WERI-Rb-1 (cell line): ENCODE results near the gene NUP93.

Experiments
- DNase-seq: peaks from one replicate; pipeline ENCODE4 v3.0.0-alpha.2; 2020
- H3K27ac ChIP-seq: fragments of 250-450 bp; sonication (Bioruptor Pico); 2 replicates; pipeline ENCODE4 v1.5.1; 2020; ENCODE audit warnings: mild to moderate bottlenecking, moderate library complexity
- H3K27me3 ChIP-seq: fragments of 250-450 bp; sonication (Bioruptor Pico); 2 replicates; pipeline ENCODE4 v1.5.1; 2021; ENCODE audit warnings: mild to moderate bottlenecking, low read depth, moderate library complexity; ENCODE audit not compliant: insufficient read depth, severe bottlenecking
- H3K36me3 ChIP-seq: fragments of 250-450 bp; sonication (Bioruptor Pico); 2 replicates; pipeline ENCODE4 v1.5.1; 2020; ENCODE audit warnings: mild to moderate bottlenecking, moderate library complexity
- H3K4me3 ChIP-seq: 2 replicates; pipeline ENCODE4 v1.5.1; 2011; ENCODE audit warnings: low read depth, mild to moderate bottlenecking, control low read depth, low read length
- H3K9me3 ChIP-seq: fragments of 250-450 bp; sonication (Bioruptor Pico); 2 replicates; pipeline ENCODE4 v1.5.1; 2021; ENCODE audit warnings: mild to moderate bottlenecking, moderate library complexity; ENCODE audit not compliant: severe bottlenecking
- TF ChIP-seq, protein P1 (sequence below): IDR thresholded peaks from 2 replicates; pipeline ENCODE4 v1.5.1; 2011; ENCODE audit warnings: low read depth, mild to moderate bottlenecking, control low read depth, inconsistent platforms, low read length

Gene NUP93

DNA sequence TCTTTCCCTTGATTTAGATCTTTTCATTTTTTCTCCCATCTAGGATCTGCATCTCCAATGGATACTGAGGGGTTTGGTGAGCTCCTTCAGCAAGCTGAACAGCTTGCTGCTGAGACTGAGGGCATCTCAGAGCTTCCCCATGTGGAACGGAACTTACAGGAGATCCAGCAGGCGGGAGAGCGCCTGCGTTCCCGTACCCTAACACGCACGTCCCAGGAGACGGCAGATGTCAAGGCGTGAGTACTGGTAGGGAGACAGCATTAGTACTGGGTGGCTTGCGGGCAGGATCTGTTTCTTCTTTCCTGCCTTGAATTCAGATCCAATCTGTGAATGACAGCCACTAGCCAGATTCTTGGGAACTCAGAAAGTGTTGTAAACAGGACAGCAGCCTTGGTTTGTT is 18.3 kb downstream of the NUP93 start:
- DNase-seq = no peak
- TF ChIP-seq, protein P1, sequence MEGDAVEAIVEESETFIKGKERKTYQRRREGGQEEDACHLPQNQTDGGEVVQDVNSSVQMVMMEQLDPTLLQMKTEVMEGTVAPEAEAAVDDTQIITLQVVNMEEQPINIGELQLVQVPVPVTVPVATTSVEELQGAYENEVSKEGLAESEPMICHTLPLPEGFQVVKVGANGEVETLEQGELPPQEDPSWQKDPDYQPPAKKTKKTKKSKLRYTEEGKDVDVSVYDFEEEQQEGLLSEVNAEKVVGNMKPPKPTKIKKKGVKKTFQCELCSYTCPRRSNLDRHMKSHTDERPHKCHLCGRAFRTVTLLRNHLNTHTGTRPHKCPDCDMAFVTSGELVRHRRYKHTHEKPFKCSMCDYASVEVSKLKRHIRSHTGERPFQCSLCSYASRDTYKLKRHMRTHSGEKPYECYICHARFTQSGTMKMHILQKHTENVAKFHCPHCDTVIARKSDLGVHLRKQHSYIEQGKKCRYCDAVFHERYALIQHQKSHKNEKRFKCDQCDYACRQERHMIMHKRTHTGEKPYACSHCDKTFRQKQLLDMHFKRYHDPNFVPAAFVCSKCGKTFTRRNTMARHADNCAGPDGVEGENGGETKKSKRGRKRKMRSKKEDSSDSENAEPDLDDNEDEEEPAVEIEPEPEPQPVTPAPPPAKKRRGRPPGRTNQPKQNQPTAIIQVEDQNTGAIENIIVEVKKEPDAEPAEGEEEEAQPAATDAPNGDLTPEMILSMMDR = no peak
- peaks cover 16% of the 10 kb centered on the region for H3K36me3 ChIP-seq

DNA sequence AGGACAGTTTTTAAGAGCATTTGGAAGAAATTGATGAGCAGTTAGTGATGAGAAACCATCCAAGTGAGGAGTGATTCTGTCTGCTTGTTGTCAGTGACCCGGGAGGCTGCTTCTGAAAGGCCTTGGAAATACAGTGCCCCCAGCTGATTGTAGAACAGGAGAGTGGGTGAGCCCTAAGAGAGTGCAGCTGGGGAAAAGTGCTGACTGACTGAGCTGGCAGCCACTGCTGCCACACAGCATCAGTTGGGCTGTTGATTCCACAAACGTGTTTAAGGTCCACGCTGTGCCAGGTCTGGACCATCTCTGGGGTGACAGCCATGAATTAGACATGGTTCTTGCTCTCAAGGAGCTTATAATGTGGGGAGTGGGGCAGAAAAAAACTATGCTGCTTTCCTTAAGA is 18.9 kb downstream of the NUP93 start:
- H3K36me3 ChIP-seq = peaks cover 16% of the 10 kb centered on the region
- H3K9me3 ChIP-seq = no peaks in the 10 kb centered on the region
- no peaks in the 10 kb centered on the region for H3K27me3 ChIP-seq
- DNase-seq = no peak
- TF ChIP-seq, protein P1 = no peak
- H3K4me3 ChIP-seq = no peak overlapping the region
- H3K27ac ChIP-seq = no peak overlapping the region

More for the DNA sequence above, 18.3 kb downstream of the NUP93 start:
- Histone ChIP-seq H3K4me3 (no peak overlapping the region), H3K27ac (no peak overlapping the region), H3K9me3 (no peaks in the 10 kb centered on the region), H3K27me3 (no peaks in the 10 kb centered on the region)

DNA sequence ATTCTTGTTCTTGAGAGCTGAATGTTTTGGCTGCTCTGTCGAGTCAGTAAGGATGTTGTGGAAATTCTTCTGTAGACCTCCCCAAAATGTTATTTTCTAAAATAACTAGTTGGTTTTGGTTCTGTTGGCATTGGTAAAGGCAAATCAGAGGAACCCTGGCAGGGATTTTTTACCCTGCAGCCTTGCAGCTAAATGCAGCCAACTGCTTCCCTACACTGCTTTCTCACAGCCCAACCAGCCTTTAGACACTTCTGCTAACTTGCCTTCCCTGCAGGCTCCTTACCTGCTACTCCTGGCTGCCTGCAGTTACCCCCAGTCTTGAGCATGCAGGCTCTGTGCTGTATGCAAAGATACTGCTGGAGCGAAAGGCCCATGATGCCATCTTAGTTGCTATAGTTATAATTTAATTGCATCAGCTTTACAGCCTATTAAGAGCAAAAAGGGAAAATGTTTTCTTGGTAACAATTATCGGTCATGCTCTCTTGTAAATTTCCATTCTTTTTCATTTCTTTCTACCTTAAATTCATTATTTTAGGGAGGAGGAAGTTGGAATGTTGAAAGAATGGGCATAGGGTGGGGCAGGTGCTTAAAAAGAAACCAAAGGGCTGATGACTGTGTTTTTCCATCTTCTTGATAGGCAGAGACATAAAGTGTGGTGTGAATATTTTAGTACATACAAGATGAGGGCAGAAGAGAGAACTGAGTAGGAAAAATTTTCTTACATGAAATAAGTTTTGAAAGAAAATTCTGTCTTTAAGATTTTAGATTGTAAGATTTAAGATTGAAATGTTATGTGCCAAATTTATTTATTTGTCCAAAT is 20.0 kb downstream of the NUP93 start:
- no peak overlapping the region for H3K4me3 ChIP-seq
- TF ChIP-seq, protein P1 = no peak
- no peak overlapping the region for H3K27ac ChIP-seq
- no peaks in the 10 kb centered on the region for H3K27me3 ChIP-seq
- peaks cover 21% of the 10 kb centered on the region for H3K36me3 ChIP-seq
- DNase-seq = no peak
- H3K9me3 ChIP-seq = peaks cover 5% of the 10 kb centered on the region

DNA sequence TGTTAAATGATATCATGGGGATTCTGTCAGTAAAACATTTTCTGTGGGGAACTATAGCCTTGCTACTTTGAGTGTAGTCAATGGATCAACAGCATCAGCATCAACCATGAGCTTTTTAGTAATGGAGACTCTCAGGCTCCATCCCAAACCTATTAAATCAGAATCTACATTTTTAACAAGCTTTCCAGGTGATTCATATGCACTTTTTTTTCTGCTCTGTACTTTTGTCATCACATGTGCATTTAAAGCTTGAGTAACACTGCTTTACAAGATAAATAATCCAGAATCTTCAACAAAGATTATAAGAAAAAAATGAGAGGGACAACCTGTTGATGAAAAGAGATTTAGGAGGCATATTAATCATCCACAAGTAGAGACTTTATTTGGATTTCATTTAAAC is 23.5 kb downstream of the NUP93 start:
- Histone ChIP-seq H3K36me3 (peaks cover 24% of the 10 kb centered on the region), H3K27me3 (no peaks in the 10 kb centered on the region), H3K4me3 (no peak overlapping the region), H3K27ac (no peak overlapping the region), H3K9me3 (peaks cover 5% of the 10 kb centered on the region)
- TF ChIP-seq, protein P1 = no peak
- no peak for DNase-seq

DNA sequence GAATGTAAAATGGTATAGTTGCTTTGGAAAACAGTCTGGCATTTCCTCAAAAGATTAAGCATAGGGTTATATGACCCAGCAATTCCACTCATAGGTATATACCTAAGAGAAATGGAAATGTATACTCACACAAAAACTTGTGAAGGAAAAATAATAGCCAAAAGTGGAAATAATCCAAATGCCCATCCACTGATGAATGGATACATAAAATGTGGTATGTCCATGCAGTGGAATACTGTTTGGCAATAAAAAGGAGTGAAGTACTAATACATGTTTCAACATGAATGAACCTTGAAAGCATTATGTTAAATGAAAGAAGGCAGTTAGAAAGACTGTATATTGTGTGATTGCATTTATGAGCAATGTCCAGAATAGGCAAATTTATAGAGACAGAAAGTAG is 25.1 kb downstream of the NUP93 start:
- H3K4me3 ChIP-seq = no peak overlapping the region
- H3K36me3 ChIP-seq = peaks cover 35% of the 10 kb centered on the region
- TF ChIP-seq, protein P1 = no peak
- peaks cover 5% of the 10 kb centered on the region for H3K9me3 ChIP-seq
- H3K27ac ChIP-seq = no peak overlapping the region
- DNase-seq = no peak
- H3K27me3 ChIP-seq = no peaks in the 10 kb centered on the region

DNA sequence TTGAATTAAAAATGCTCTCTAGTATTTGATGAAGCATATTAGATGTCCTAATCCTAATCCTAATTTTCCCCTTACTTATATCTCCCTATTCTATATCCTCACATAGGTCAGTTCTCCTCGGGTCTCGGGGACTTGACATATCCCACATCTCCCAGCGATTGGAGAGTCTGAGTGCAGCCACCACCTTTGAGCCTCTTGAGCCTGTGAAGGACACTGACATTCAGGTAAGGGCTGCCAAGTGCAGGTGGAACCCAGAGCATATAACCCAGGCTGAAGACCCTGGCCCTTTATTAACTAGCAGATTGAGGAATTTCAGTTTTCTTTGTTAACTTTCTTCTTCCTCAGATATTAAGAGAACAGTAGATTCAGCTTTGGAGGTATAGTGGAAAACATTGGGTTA is 28.5 kb downstream of the NUP93 start:
- Histone ChIP-seq H3K9me3 (peaks cover 5% of the 10 kb centered on the region), H3K27ac (no peak overlapping the region), H3K4me3 (no peak overlapping the region), H3K27me3 (no peaks in the 10 kb centered on the region), H3K36me3 (peaks cover 33% of the 10 kb centered on the region)
- TF ChIP-seq, protein P1 = no peak
- DNase-seq = no peak
